Activated CD4-positive, alpha-beta T cell treated with anti-CD3 and anti-CD28 coated beads, Interleukin-2, amount 10 ng/mL, durations not matched to agents 7 days and 5 days (primary cell): Measurements from ENCODE around the gene CDC73. TPM values are rescaled to one million over a fixed set of nuclear protein-coding genes. Genes with fewer than 3 reads are reported as not detected.

ENCODE experiments used
- CTCF ChIA-PET: fragments of 350-600 bp; sonication (Branson Sonifier 250); formaldehyde crosslinking; loops from one replicate; lab custom pipeline; 2021; ENCODE audit warnings: antibody characterized with exemption; lab: Charles Lee
- POLR2A ChIA-PET: fragments of 350-600 bp; sonication (Branson Sonifier 250); formaldehyde crosslinking; loops from one replicate; lab custom pipeline; 2021; ENCODE audit warnings: antibody characterized with exemption; lab: Charles Lee
- DNase-seq: peaks from one replicate; pipeline ENCODE4 v3.0.0-alpha.2; 2020
- H3K27ac Mint-ChIP-seq: one replicate; pipeline ENCODE4 v1.8.0; 2021; ENCODE audit warnings: mild to moderate bottlenecking, moderate library complexity, mixed read lengths
- H3K27me3 Mint-ChIP-seq: one replicate; pipeline ENCODE4 v1.8.0; 2021; ENCODE audit warnings: mixed read lengths
- H3K36me3 Mint-ChIP-seq: one replicate; pipeline ENCODE4 v1.8.0; 2021; ENCODE audit warnings: low read depth, mixed read lengths
- H3K4me1 Mint-ChIP-seq: one replicate; pipeline ENCODE4 v1.8.0; 2021; ENCODE audit warnings: mixed read lengths
- H3K4me3 Mint-ChIP-seq: one replicate; pipeline ENCODE4 v1.8.0; 2021; ENCODE audit warnings: mild to moderate bottlenecking, moderate library complexity, mixed read lengths
- H3K9me3 Mint-ChIP-seq: one replicate; pipeline ENCODE4 v1.8.0; 2021; ENCODE audit warnings: mixed read lengths
- total RNA-seq, 2 experiments: library from RNA; stranded (reverse); gene quantifications; one replicate each; pipeline ENCODE4 v1.2.3, GENCODE V29; 2021

Gene CDC73
- total RNA-seq, 2 experiments from 2014 or later: 53.9 to 66.2 TPM

DNA sequence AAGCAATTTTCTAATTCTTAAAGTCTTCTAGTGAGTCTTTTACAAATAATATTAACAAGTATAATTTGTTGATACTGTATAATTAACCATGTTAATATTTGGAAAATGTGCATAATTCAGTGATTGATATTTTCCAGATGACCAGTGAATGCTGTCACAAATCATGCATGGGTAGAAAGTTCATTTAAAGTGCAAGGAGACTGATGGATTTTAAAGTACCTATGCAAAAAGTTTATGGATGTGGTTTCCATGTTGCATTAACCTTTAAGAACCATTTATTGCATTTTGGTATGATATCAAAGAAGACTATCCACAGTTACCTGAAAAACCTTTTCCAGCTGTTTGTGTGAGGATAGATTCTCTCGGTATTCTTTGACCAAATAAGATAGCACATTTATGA, 23.2 kb downstream of the CDC73 start:
- Mint-ChIP-seq H3K27ac (no peak overlapping the region), H3K4me3 (no peak overlapping the region), H3K4me1 (peaks cover 14% of the 10 kb centered on the region), H3K36me3 (peaks cover 42% of the 10 kb centered on the region), H3K9me3 (no peaks in the 10 kb centered on the region), H3K27me3 (no peaks in the 10 kb centered on the region)
- ChIA-PET POLR2A (no interaction called here), CTCF (no interaction called here)
- no peak for DNase-seq

DNA sequence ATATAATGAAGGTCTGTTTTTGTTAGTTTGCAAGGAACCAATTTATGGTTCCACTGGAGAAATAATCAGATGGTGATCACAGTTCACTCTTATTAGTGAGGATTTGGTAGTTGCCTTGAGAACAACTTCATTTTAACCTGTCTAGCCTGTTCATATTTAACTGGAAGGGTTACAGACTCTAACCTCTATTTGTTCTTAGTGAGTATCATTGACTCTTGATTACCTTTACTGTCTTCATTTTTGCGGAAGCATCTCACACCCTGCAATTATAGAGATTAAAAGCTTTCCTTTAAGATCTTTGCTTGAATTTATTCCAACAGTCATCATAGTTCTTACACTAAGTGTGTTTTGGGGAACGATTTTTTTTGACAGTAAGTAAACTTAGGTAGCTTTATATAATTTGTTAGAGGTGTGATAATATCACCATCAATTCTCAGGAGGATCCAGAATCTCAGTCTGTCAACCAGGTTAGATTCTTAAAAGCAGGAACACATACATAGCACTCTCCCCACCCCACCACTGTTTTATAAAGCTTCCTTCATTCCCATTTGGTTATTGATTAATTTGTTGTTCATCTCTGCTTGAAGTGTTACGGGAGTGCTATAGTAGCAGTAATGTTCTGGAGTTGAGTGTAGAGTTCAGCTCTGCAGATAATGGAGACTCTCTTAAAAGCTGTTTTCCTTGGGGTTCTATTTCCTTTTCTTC, 34.4 kb downstream of the CDC73 start:
- Mint-ChIP-seq H3K9me3 (no peaks in the 10 kb centered on the region), H3K4me3 (no peak overlapping the region), H3K4me1 (peaks cover 6% of the 10 kb centered on the region), H3K27me3 (no peaks in the 10 kb centered on the region), H3K27ac (no peak overlapping the region), H3K36me3 (peaks cover 33% of the 10 kb centered on the region)
- DNase-seq: no peak
- POLR2A ChIA-PET: no interaction called here
- CTCF ChIA-PET: interaction anchor here (0.6 to 0.8 kb wide), 2 partner anchors 35 to 40 kb away, joined by 3 read pairs; no protein-coding TSS in a partner anchor

DNA sequence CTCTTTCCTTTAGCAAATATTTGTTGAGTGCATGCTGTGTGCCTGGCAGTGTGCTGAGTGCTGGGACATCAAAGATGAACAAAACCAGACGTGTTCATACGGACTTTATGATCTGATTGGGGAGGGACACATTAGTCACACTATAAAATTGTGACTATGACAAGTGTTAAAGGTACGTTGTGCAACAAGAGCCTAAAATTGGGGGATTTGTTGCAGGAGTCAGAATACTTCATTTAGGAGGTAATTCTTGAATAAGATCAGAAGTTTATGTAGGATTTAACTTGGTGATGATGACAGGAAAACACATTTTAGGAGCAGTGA, 35.0 kb downstream of the CDC73 start:
- Mint-ChIP-seq H3K4me1 (peaks cover 6% of the 10 kb centered on the region), H3K36me3 (peaks cover 30% of the 10 kb centered on the region), H3K27me3 (no peaks in the 10 kb centered on the region), H3K9me3 (no peaks in the 10 kb centered on the region), H3K27ac (no peak overlapping the region), H3K4me3 (no peak overlapping the region)
- POLR2A ChIA-PET: no interaction called here
- no peak for DNase-seq
- CTCF ChIA-PET: interaction anchor here (0.6 kb wide), 1 partner anchor 41 kb away, joined by 3 read pairs; no protein-coding TSS in a partner anchor

DNA sequence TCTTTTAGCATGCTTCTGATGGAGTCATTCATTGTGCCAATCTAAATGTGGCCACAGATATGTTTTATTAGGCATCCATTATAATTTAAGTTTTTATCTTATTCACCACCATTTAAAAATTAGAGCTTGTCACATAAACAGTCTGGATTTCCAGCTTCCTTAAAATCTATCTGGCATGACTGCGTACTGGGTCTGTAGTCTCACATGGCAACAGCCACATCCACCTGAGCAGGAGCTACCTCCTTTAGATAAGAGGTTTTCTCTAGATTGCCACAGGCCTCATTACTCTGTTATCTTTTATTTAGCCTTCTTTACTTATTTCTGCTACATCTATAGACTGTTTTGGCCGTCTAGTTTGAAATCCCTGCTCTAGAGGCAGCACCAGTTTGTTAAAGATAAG, 35.5 kb downstream of the CDC73 start:
- Mint-ChIP-seq H3K27ac (no peak overlapping the region), H3K4me3 (no peak overlapping the region), H3K4me1 (peaks cover 6% of the 10 kb centered on the region), H3K9me3 (no peaks in the 10 kb centered on the region), H3K27me3 (no peaks in the 10 kb centered on the region), H3K36me3 (peaks cover 27% of the 10 kb centered on the region)
- DNase-seq: no peak
- ChIA-PET CTCF (no interaction called here), POLR2A (no interaction called here)

DNA sequence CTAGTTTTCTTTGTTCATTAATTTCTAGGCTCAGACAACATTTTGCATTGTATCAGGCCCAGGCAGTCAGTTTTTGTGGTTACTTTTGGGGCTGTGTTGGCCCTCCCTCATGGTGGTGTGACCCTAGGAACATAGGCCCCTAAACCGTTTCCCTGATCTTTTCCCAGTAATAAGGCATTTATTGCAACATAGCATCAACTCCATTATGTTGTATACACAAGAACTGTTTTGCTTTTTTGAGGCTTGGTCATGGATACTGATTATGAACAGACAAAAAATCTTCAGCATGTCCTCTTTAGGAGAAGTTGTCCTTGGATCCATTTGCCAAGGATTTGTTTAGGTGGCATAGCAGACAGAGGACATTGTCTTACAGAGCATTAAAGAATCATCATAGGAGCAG, 54.3 kb downstream of the CDC73 start:
- Mint-ChIP-seq H3K36me3 (peaks cover 25% of the 10 kb centered on the region), H3K4me3 (no peak overlapping the region), H3K9me3 (no peaks in the 10 kb centered on the region), H3K27me3 (no peaks in the 10 kb centered on the region), H3K4me1 (no peaks in the 10 kb centered on the region), H3K27ac (no peak overlapping the region)
- ChIA-PET CTCF (no interaction called here), POLR2A (no interaction called here)
- DNase-seq: no peak

DNA sequence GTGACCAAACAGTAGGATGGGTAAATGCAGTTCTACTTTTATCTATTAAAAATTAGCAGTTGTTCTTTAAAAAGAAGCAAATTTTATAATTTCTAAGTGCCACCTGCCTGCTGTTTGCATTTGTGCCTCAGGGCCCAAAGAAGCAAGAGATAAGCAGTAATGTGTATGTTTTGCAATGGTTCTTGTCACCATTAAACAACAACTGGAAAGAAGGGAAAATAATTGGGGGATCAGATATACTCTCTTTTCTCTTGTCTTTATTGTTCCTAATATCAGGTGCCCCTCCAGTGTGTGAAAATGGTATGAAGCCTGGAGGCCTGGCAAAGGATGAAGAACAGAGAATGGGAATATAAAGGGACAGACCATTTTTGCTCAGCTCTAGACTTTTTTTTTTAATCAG, 55.0 kb downstream of the CDC73 start:
- no peak for DNase-seq
- CTCF ChIA-PET: no interaction called here
- POLR2A ChIA-PET: no interaction called here
- Mint-ChIP-seq H3K27me3 (no peaks in the 10 kb centered on the region), H3K36me3 (peaks cover 20% of the 10 kb centered on the region), H3K4me1 (no peaks in the 10 kb centered on the region), H3K27ac (no peak overlapping the region), H3K4me3 (no peak overlapping the region), H3K9me3 (no peaks in the 10 kb centered on the region)

DNA sequence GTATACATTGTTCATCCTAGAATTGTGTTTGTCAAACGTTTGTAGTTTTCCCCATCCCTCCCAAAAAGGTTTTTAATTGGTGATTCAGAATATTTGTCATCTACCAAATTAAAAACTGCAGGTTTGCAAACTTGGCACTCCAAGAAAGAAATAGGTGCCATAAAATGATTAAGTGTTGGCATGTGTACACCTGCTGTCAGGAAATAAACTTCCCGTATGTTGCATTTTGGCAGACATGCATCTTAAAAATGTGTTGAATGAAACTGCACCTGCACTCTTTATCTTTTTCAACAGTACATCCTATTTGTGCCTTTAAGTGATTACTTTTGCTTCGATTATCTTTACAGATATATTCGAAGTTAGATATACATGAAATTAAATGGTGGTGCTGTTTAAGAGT, 57.3 kb downstream of the CDC73 start:
- Mint-ChIP-seq H3K36me3 (peaks cover 15% of the 10 kb centered on the region), H3K27ac (no peak overlapping the region), H3K9me3 (no peaks in the 10 kb centered on the region), H3K4me1 (peaks cover 5% of the 10 kb centered on the region), H3K27me3 (no peaks in the 10 kb centered on the region), H3K4me3 (no peak overlapping the region)
- ChIA-PET POLR2A (no interaction called here), CTCF (no interaction called here)
- no peak for DNase-seq

DNA sequence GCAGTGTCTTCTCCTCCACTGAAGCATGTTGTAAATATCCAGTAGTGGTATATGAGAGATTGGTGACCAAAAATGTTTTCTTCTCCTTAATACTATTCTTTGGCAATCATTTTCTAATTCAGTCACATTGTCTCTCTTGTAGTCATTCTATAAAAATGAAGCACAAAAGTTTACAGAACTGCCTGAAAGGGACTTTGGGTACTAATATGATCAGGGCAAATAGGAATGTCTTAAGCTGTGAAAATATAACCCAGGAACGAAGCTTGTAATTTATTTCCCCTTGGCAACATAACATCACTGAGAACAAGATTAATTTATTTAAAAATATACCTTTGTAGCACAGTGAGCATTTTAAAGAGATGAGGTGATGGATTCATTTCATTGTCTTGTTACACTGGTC, 59.7 kb downstream of the CDC73 start:
- Mint-ChIP-seq H3K9me3 (no peaks in the 10 kb centered on the region), H3K27ac (no peak overlapping the region), H3K4me1 (peaks cover 18% of the 10 kb centered on the region), H3K27me3 (no peaks in the 10 kb centered on the region), H3K4me3 (no peak overlapping the region), H3K36me3 (peaks cover 6% of the 10 kb centered on the region)
- POLR2A ChIA-PET: no interaction called here
- DNase-seq: no peak
- CTCF ChIA-PET: interaction anchor here (0.6 to 1.2 kb wide), 2 partner anchors 8 to 29 kb away, joined by 3 to 4 read pairs; no protein-coding TSS in a partner anchor

DNA sequence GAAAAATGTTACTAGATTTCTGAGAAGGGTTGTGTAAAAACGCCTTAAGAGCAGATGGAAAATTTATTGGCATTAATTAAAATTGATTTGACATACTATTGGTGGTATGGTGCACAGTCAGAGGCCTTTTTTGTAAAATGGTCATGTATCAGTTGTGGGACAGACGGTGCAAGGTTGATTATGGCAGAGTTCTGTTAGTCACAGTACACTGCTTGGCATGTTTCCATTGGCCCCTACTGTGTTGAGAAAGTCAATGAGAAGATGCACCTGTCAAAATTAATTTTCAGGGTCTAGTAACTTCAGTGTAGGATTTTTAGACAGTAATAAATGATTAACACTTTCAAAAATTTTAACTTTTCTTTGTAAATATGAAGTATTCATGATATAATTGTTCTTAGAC, 60.2 kb downstream of the CDC73 start:
- no peak overlapping the region for H3K27ac Mint-ChIP-seq
- H3K36me3 Mint-ChIP-seq: peaks cover 6% of the 10 kb centered on the region
- H3K27me3 Mint-ChIP-seq: no peaks in the 10 kb centered on the region
- H3K4me3 Mint-ChIP-seq: no peak overlapping the region
- CTCF ChIA-PET: interaction anchor here (0.6 kb wide), 1 partner anchor 553 kb away, joined by 4 read pairs; no protein-coding TSS in a partner anchor
- H3K9me3 Mint-ChIP-seq: no peaks in the 10 kb centered on the region
- no peak for DNase-seq
- POLR2A ChIA-PET: no interaction called here
- H3K4me1 Mint-ChIP-seq: peaks cover 23% of the 10 kb centered on the region

DNA sequence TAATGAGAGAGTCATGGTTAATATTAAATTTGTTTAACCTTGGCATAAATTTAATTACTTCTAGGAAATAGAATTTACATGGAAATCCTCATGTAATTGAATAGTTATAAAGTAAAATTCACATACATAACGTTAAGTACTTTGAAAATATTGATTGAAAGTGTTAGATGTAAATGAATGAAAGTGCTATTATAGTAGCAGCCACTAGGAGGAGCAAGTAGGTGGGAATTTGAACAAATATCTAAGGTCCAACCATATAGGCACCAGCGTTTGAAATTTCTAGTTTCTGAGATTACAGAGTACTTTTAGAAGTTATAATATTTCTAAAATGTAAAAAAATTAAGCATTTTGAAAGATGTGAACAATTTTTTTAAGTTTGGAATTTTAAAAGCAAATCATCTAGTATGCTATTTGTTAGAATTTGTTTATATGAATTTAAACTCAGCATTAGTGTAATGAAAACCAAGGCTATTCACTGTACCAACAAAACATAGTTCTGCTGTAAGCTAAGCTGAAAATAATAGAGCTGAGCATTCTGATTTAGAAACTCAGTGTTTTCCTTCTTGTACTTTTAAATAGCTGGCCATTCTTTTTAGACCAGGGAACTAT, 61.3 kb downstream of the CDC73 start:
- peak overlapping the region; percentile 47 for H3K4me3 Mint-ChIP-seq
- H3K4me1 Mint-ChIP-seq: peaks cover 26% of the 10 kb centered on the region
- ChIA-PET POLR2A (no interaction called here), CTCF (no interaction called here)
- H3K36me3 Mint-ChIP-seq: peaks cover 4% of the 10 kb centered on the region
- H3K9me3 Mint-ChIP-seq: no peaks in the 10 kb centered on the region
- DNase-seq: peak; percentile 46
- peak overlapping the region; percentile 72 for H3K27ac Mint-ChIP-seq
- H3K27me3 Mint-ChIP-seq: no peaks in the 10 kb centered on the region

DNA sequence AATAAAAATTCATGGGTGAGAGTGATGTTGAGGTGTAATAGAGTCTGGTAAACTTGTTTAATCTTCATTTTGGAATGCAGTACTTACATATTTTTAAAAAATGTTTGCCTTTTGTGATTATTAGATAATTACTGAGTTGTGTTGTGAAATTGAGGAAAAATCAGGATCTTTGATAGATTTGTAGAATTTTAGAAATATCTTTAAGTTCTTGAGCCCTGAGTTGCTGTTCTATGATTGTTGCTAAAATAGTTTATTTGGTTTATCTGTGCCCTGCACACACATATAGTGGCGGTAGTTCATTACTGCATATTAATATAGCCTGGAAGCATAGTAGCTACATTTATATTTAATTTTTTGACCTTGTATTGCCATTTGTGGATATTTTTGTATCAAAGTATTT, 62.9 kb downstream of the CDC73 start:
- ChIA-PET CTCF (no interaction called here), POLR2A (no interaction called here)
- no peaks in the 10 kb centered on the region for H3K27me3 Mint-ChIP-seq
- H3K9me3 Mint-ChIP-seq: no peaks in the 10 kb centered on the region
- H3K36me3 Mint-ChIP-seq: peaks cover 7% of the 10 kb centered on the region
- H3K4me1 Mint-ChIP-seq: peaks cover 28% of the 10 kb centered on the region
- peak overlapping the region; percentile 33 for H3K4me3 Mint-ChIP-seq
- peak overlapping the region; percentile 22 for H3K27ac Mint-ChIP-seq
- DNase-seq: no peak

DNA sequence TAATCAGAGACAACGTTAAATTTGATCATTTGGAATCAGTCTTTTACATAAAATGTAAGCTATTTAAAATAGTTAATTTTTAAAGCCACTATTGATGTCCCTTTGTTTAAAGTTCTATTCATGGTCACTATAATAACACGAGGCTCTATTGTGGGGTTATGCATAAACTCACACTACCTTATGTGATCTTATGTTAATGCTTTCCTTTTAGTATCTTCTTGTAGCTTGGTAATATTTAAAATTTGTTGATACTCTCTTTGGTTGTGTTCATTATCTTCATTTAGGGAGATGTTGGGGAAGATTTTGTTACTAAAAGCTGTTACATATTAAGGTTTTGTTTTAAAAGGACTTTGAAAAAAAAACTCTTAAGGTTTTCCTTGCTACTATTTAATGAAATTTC, 63.4 kb downstream of the CDC73 start:
- Mint-ChIP-seq H3K27me3 (no peaks in the 10 kb centered on the region), H3K27ac (peak overlapping the region; percentile 22), H3K4me1 (peaks cover 32% of the 10 kb centered on the region), H3K4me3 (peak overlapping the region; percentile 49), H3K36me3 (peaks cover 7% of the 10 kb centered on the region), H3K9me3 (no peaks in the 10 kb centered on the region)
- DNase-seq: no peak
- ChIA-PET POLR2A (no interaction called here), CTCF (no interaction called here)

DNA sequence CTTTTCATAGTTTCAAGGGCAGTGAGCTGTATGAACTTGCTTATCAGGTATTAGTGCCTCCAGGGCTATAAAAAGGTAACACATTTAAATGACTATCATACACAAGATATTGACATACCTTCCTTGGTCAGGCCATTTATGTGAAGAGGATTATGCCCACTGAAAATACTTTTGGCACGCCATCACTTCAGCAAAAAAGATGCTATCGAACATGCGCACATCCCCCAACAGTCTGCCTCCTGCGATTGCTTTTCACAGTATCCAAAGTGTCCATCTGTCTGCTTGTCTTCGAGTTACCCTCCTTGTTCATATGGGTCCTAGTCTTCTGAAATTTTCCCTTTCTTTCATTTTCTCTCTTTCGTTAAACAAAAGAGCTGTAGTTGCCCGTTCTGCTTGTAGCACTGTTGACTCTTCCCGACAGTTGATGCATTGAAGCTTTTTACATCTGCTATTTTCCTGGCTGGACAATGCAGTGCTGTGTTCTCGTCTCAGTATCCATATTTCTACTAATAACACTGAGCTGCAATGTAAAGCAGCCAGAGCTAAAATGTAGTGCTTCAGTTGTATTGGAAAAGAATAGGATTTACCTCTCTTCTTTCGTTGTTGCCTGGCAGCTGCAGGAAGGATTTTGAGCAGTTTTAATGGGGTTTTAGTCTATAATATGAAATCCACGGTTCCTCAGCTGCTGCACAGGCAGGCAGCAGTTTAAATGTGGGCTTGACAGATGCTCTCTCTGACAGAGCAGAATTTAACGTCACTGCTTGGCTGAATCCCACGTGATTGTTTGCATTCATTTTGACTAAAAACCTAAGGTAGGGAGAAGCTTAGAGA, 64.3 kb downstream of the CDC73 start, which contains the start of gene B3GALT2:
Gene B3GALT2 (minus strand): TSS at position 713 of the 831 bp plus-strand sequence. CDS start 5,051 bp downstream, outside the sequence.
- Mint-ChIP-seq H3K4me1 (peaks cover 37% of the 10 kb centered on the region), H3K9me3 (peaks cover 3% of the 10 kb centered on the region)

More for the DNA sequence above, 64.3 kb downstream of the CDC73 start, which contains the start of gene B3GALT2:
- Mint-ChIP-seq H3K27ac (peak within 1 kb of the TSS; percentile 68), H3K4me3 (peak within 1 kb of the TSS; percentile 49), H3K36me3 (peaks cover 9% of the 10 kb centered on the region), H3K27me3 (no peaks in the 10 kb centered on the region)
- POLR2A ChIA-PET: no interaction called here
- DNase-seq: peak; percentile 26
- CTCF ChIA-PET: interaction anchor here (1.1 kb wide), 1 partner anchor 23 kb away, joined by 6 read pairs; no protein-coding TSS in a partner anchor
